Cardiac muscle cell (in vitro differentiated cells and primary cell): ENCODE data around the gene HNRNPA0. TPM values are rescaled to one million over a fixed set of nuclear protein-coding genes. Genes with fewer than 3 reads are reported as not detected.

Experiments used
- DNase-seq, 2 donors: peaks; one replicate each; pipeline versions ENCODE4 v3.0.0 to v3.0.0-alpha.2; 2010 to 2017; ENCODE audit warnings: low read depth in 1 of 2, low spot score in 1 of 2
- H3K27ac ChIP-seq: fragments of 200-600 bp; sonication (generic); 2 replicates; pipeline ENCODE4 v1.5.1; 2016
- H3K27me3 ChIP-seq: fragments of 200-600 bp; sonication (generic); 2 replicates; pipeline ENCODE4 v1.6.0; 2016; ENCODE audit warnings: control low read depth
- H3K36me3 ChIP-seq: fragments of 200-600 bp; sonication (generic); 2 replicates; pipeline ENCODE4 v1.5.1; 2016; ENCODE audit warnings: control low read depth
- H3K4me1 ChIP-seq: fragments of 200-600 bp; sonication (generic); 2 replicates; pipeline ENCODE4 v1.8.1; 2017; ENCODE audit warnings: low read depth, mild to moderate bottlenecking, mixed run types
- H3K4me3 ChIP-seq: fragments of 200-600 bp; sonication (generic); 2 replicates; pipeline ENCODE4 v1.5.1; 2016; ENCODE audit warnings: mild to moderate bottlenecking
- H3K9me3 ChIP-seq: fragments of 200-600 bp; sonication (generic); 2 replicates; pipeline ENCODE4 v1.5.1; 2017; ENCODE audit warnings: low read depth, mild to moderate bottlenecking, control low read depth
- polyA plus RNA-seq: library from polyadenylated mRNA; unstranded; fragments of >200 nt; fragmentation: Nextera tagmentation; extraction: Ambion mirVana; gene quantifications from 2 replicates; pipeline ENCODE4 v1.2.1, GENCODE V29; 2016
- total RNA-seq: library from RNA; depleted of rRNA; stranded (reverse); fragments of >200 nt; gene quantifications from 2 replicates; pipeline ENCODE4 v1.2.3, GENCODE V29; 2016
- TF ChIP-seq, protein P1 (sequence below): IDR thresholded peaks from 2 replicates; pipeline ENCODE4 v1.5.1; 2012; ENCODE audit warnings: low read depth, mild to moderate bottlenecking, low read length

The HNRNPA0 gene
- total and polyA plus RNA-seq, 2 experiments from 2014 or later, result 15.2 to 42.6 TPM

DNA sequence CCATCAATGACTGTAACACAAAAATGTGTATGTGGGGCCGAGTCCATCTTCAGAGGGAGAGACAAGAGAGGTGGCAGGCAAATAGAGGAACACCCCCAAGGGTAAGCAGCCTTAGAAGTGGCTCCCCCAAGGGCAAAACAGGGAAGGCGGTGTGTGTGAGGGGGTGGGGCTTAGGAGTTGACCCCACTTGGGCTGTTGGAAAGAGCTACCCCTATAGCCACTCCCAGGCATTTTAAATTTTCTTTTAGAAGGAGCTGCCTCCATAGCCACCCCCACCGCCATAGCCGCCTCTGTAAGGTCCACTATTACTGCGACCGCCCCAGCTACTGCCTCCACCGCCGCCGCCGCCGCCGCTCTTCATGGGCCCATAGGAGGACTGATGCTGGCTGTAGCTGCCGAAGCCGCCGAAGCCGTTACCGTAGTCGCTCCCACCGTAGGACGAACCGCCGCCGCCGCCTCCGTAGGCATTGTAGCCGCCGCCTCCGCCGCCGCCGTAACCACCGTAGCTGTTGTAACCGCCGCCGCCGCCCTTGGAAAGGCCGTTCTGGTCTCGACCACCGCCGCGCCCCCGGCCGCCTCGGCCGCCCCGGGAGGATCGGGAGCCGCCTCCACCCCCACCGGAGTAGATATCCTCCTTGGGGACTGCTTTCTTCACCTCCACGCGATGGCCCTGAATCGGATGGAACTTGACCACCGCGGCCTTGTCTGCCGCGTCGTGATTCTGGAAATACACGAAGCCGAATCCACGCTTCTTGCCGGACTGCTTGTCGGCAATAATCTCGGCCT, 1.1 kb downstream of the HNRNPA0 start:
- DNase-seq, result peak; percentile 44 to 64
- TF ChIP-seq, protein P1, sequence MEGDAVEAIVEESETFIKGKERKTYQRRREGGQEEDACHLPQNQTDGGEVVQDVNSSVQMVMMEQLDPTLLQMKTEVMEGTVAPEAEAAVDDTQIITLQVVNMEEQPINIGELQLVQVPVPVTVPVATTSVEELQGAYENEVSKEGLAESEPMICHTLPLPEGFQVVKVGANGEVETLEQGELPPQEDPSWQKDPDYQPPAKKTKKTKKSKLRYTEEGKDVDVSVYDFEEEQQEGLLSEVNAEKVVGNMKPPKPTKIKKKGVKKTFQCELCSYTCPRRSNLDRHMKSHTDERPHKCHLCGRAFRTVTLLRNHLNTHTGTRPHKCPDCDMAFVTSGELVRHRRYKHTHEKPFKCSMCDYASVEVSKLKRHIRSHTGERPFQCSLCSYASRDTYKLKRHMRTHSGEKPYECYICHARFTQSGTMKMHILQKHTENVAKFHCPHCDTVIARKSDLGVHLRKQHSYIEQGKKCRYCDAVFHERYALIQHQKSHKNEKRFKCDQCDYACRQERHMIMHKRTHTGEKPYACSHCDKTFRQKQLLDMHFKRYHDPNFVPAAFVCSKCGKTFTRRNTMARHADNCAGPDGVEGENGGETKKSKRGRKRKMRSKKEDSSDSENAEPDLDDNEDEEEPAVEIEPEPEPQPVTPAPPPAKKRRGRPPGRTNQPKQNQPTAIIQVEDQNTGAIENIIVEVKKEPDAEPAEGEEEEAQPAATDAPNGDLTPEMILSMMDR, result no peak
- H3K36me3 ChIP-seq, result peaks cover 3% of the 10 kb centered on the region
- peak overlapping the region; percentile 100 for H3K27ac ChIP-seq
- H3K4me3 ChIP-seq, result peak overlapping the region; percentile 88
- no peaks in the 10 kb centered on the region for H3K27me3 ChIP-seq
- H3K9me3 ChIP-seq, result no peaks in the 10 kb centered on the region
- H3K4me1 ChIP-seq, result peaks cover 16% of the 10 kb centered on the region

- H3K4me3 ChIP-seq, result peak overlapping the region; percentile 88
- TF ChIP-seq, protein P1, result peak; percentile 86
Measured at GRCh38 chr5:137751869-137752491, 2.2 kb downstream of the HNRNPA0 start.

GRCh38 chr5:137750436-137750835, 3.7 kb downstream of the HNRNPA0 start:
- Histone ChIP-seq H3K27me3 (no peaks in the 10 kb centered on the region), H3K36me3 (peaks cover 3% of the 10 kb centered on the region), H3K9me3 (no peaks in the 10 kb centered on the region), H3K4me1 (peaks cover 16% of the 10 kb centered on the region), H3K27ac (no peak overlapping the region), H3K4me3 (no peak overlapping the region)
- TF ChIP-seq, protein P1, result no peak
- DNase-seq, result no peak

More at GRCh38 chr5:137751869-137752491, 2.2 kb downstream of the HNRNPA0 start:
- H3K9me3 ChIP-seq, result no peaks in the 10 kb centered on the region
- no peaks in the 10 kb centered on the region for H3K27me3 ChIP-seq
- H3K4me1 ChIP-seq, result peaks cover 16% of the 10 kb centered on the region
- peaks cover 3% of the 10 kb centered on the region for H3K36me3 ChIP-seq
- DNase-seq, result peak; percentile 74 to 90
- no peak overlapping the region for H3K27ac ChIP-seq

GRCh38 chr5:137747848-137748247, 6.3 kb downstream of the HNRNPA0 start:
- H3K4me1 ChIP-seq, result peaks cover 16% of the 10 kb centered on the region
- H3K4me3 ChIP-seq, result no peak overlapping the region
- H3K27ac ChIP-seq, result no peak overlapping the region
- no peaks in the 10 kb centered on the region for H3K9me3 ChIP-seq
- no peak for DNase-seq
- H3K27me3 ChIP-seq, result no peaks in the 10 kb centered on the region
- TF ChIP-seq, protein P1, result no peak
- peaks cover 3% of the 10 kb centered on the region for H3K36me3 ChIP-seq

- TF ChIP-seq, protein P1, result peak; percentile 69
- peak; percentile 81 to 90 for DNase-seq
- Histone ChIP-seq H3K27ac (no peak overlapping the region), H3K4me3 (no peak overlapping the region), H3K36me3 (no peaks in the 10 kb centered on the region), H3K27me3 (no peaks in the 10 kb centered on the region), H3K4me1 (peaks cover 10% of the 10 kb centered on the region), H3K9me3 (no peaks in the 10 kb centered on the region)
Measured at GRCh38 chr5:137743031-137743640, 11.0 kb downstream of the HNRNPA0 start.
